Ectodermal cell (in vitro differentiated cells): Measurements from ENCODE around the gene VPS18.
A peak's percentile ranks its signal among the peaks of the same experiment; 100 is the strongest.

ENCODE experiments used
- H3K27ac ChIP-seq: 2 replicates; pipeline ENCODE4 v1.7.0; 2013; ENCODE audit warnings: mild to moderate bottlenecking, low read depth, low read length; ENCODE audit not compliant: insufficient read depth, poor library complexity, severe bottlenecking
- H3K27me3 ChIP-seq: 2 replicates; pipeline ENCODE4 v1.7.0; 2013; ENCODE audit warnings: mild to moderate bottlenecking, low read length; ENCODE audit not compliant: insufficient read depth, control insufficient read depth, poor library complexity, severe bottlenecking
- H3K36me3 ChIP-seq: one replicate; pipeline ENCODE4 v1.7.0; 2013; ENCODE audit warnings: low read length; ENCODE audit not compliant: control insufficient read depth, insufficient read depth
- H3K4me1 ChIP-seq: one replicate; pipeline ENCODE4 v1.7.0; 2013; ENCODE audit warnings: low read length; ENCODE audit not compliant: control insufficient read depth, insufficient read depth
- H3K4me3 ChIP-seq: 2 replicates; pipeline ENCODE4 v1.7.0; 2013; ENCODE audit warnings: low read depth, low read length, control low read depth; ENCODE audit not compliant: insufficient read depth
- H3K9me3 ChIP-seq: 2 replicates; pipeline ENCODE4 v1.7.0; 2013; ENCODE audit warnings: mild to moderate bottlenecking, low read length, moderate library complexity; ENCODE audit not compliant: control insufficient read depth
- WGBS, 2 experiments: methylation state at CpG; one replicate each; pipeline ENCODE4 v1.1.7; 2013; ENCODE audit warnings: missing lambda C conversion rate in 2 of 2; 5-methylcytosine and 5-hydroxymethylcytosine counted together

The VPS18 gene

DNA sequence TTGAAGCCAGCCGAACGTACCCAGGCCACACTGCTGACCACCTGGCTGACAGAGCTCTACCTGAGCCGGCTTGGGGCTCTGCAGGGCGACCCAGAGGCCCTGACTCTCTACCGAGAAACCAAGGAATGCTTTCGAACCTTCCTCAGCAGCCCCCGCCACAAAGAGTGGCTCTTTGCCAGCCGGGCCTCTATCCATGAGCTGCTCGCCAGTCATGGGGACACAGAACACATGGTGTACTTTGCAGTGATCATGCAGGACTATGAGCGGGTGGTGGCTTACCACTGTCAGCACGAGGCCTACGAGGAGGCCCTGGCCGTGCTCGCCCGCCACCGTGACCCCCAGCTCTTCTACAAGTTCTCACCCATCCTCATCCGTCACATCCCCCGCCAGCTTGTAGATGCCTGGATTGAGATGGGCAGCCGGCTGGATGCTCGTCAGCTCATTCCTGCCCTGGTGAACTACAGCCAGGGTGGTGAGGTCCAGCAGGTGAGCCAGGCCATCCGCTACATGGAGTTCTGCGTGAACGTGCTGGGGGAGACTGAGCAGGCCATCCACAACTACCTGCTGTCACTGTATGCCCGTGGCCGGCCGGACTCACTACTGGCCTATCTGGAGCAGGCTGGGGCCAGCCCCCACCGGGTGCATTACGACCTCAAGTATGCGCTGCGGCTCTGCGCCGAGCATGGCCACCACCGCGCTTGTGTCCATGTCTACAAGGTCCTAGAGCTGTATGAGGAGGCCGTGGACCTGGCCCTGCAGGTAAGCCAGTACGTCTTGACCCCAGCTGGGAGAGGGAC, 6.2 kb downstream of the VPS18 start:
- H3K36me3 ChIP-seq: peaks cover 36% of the 10 kb centered on the region
- no peak overlapping the region for H3K27ac ChIP-seq
- no peaks in the 10 kb centered on the region for H3K9me3 ChIP-seq
- no peaks in the 10 kb centered on the region for H3K4me1 ChIP-seq
- no peaks in the 10 kb centered on the region for H3K27me3 ChIP-seq
- 96% methylated on average over 36 of the region's 36 CpGs for WGBS, 2 experiments
- no peak overlapping the region for H3K4me3 ChIP-seq

DNA sequence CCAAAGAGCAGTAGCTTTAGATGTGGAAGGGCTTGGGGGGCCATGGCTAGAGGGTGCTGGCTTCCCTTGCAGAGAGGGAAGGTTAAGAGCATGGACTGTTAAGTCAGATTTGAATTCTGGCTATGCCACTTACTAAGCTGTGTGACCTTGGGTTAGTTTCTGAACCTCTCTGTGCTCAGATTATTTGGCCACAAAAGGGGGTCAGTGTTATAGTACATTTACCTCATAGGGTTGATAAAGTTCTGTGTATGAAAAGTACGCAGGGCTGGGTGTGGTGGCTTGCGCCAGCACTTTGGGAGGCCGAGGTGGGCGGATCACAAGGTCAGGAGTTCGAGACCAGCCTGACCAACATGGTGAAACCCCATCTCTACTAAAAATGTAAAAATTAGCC, 6.8 kb downstream of the VPS18 start:
- H3K36me3 ChIP-seq: peaks cover 36% of the 10 kb centered on the region
- WGBS, 2 experiments: 73 to 74% methylated on average over 5 of the region's 5 CpGs
- H3K9me3 ChIP-seq: no peaks in the 10 kb centered on the region
- H3K4me1 ChIP-seq: no peaks in the 10 kb centered on the region
- no peak overlapping the region for H3K4me3 ChIP-seq
- no peak overlapping the region for H3K27ac ChIP-seq
- H3K27me3 ChIP-seq: no peaks in the 10 kb centered on the region

DNA sequence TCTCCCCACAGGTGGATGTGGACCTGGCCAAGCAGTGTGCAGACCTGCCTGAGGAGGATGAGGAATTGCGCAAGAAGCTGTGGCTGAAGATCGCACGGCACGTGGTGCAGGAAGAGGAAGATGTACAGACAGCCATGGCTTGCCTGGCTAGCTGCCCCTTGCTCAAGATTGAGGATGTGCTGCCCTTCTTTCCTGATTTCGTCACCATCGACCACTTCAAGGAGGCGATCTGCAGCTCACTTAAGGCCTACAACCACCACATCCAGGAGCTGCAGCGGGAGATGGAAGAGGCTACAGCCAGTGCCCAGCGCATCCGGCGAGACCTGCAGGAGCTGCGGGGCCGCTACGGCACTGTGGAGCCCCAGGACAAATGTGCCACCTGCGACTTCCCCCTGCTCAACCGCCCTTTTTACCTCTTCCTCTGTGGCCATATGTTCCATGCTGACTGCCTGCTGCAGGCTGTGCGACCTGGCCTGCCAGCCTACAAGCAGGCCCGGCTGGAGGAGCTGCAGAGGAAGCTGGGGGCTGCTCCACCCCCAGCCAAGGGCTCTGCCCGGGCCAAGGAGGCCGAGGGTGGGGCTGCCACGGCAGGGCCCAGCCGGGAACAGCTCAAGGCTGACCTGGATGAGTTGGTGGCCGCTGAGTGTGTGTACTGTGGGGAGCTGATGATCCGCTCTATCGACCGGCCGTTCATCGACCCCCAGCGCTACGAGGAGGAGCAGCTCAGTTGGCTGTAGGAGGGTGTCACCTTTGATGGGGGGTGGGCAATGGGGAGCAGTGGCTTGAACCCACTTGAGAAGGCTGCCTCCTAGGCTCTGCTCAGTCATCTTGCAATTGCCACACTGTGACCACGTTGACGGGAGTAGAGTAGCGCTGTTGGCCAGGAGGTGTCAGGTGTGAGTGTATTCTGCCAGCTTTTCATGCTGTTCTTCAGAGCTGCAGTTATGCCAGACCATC, 8.6 kb downstream of the VPS18 start:
- H3K9me3 ChIP-seq: no peaks in the 10 kb centered on the region
- no peak overlapping the region for H3K27ac ChIP-seq
- no peaks in the 10 kb centered on the region for H3K27me3 ChIP-seq
- H3K4me3 ChIP-seq: no peak overlapping the region
- peaks cover 11% of the 10 kb centered on the region for H3K4me1 ChIP-seq
- WGBS, 2 experiments: 94 to 95% methylated on average over 33 of the region's 33 CpGs
- peaks cover 28% of the 10 kb centered on the region for H3K36me3 ChIP-seq

DNA sequence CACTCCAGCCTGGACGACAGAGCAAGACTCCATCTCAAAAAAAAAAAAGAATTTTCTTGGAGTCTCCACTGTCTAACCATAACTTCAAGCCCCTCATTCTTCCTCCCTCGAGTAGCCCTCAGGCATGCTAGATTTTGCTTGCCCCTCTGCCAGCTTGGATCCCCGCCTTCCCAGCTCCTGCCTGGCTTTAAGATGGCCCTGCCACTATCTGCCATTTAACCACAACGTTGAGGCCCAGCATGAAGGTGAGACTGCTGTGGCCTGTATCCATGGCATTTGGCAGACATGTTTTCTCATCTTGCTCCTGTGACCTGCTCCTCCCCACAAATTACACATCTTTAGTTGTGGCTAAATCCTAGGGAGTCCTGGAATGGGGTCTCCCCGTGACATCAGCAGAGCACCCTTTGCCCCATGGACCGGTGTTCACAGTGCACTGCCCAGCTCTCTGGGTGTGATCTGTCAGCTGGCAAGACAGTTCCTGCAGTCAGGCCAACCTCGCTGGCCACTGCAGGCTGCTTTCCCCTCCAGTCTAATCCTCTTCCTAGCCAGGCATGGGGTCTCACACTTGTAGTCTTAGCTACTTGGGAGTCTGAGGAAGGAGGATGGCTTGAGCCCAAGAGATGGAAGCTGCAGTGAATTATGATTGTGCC, 10.4 kb downstream of the VPS18 start:
- Histone ChIP-seq H3K27me3 (no peaks in the 10 kb centered on the region), H3K9me3 (no peaks in the 10 kb centered on the region), H3K36me3 (peaks cover 16% of the 10 kb centered on the region), H3K4me1 (peaks cover 11% of the 10 kb centered on the region), H3K4me3 (no peak overlapping the region), H3K27ac (no peak overlapping the region)
- 92 to 94% methylated on average over 7 of the region's 7 CpGs for WGBS, 2 experiments

DNA sequence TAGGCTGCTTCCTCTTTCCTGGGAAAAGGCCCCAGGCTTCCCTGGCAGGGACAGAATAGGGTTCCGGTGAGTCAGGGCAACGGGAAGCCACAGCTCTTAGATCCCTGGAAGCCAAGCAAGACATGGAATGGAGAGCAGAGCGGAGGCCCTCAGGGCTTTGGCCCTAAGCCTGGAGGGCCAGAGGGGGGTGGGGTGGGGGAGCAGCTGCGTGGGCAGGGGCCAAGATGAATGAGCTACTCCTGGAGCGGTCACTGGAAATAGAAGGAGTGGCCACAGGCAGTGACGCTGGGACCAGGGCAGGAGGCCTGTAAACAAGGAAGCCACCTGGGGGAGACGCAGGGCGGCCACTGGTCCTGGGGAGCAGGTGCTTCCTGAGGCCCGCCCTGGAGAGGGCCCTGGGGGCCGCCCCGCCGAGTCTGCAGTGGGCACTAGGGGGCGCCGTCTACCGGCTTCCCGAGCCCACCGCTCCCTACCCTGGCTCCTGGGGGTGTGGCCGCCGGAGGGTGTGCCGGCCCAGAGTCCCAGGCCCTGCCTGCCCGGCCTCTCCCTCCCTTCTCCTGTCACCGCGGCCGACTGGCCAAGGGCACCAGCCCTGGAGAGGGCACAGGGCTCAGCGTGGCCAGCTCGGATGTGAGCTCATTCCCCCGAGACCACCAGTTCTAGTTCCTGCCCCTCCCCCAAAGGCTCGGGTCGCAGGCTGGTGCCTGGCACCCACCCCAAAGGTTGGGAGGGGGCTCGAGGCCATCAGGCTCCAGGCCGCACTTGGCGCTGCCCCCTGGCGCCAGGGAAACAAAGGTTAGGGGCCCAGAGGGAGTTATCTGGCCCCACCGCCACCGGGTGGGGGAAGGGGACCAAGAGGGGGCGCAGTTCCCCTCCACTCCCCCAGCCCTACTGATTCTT, 12.1 kb downstream of the VPS18 start:
- Histone ChIP-seq H3K27ac (no peak overlapping the region), H3K36me3 (peaks cover 4% of the 10 kb centered on the region), H3K27me3 (no peaks in the 10 kb centered on the region), H3K4me1 (peaks cover 14% of the 10 kb centered on the region), H3K4me3 (peak overlapping the region; percentile 22), H3K9me3 (no peaks in the 10 kb centered on the region)
- WGBS, 2 experiments: 13 to 14% methylated on average over 36 of the region's 36 CpGs

DNA sequence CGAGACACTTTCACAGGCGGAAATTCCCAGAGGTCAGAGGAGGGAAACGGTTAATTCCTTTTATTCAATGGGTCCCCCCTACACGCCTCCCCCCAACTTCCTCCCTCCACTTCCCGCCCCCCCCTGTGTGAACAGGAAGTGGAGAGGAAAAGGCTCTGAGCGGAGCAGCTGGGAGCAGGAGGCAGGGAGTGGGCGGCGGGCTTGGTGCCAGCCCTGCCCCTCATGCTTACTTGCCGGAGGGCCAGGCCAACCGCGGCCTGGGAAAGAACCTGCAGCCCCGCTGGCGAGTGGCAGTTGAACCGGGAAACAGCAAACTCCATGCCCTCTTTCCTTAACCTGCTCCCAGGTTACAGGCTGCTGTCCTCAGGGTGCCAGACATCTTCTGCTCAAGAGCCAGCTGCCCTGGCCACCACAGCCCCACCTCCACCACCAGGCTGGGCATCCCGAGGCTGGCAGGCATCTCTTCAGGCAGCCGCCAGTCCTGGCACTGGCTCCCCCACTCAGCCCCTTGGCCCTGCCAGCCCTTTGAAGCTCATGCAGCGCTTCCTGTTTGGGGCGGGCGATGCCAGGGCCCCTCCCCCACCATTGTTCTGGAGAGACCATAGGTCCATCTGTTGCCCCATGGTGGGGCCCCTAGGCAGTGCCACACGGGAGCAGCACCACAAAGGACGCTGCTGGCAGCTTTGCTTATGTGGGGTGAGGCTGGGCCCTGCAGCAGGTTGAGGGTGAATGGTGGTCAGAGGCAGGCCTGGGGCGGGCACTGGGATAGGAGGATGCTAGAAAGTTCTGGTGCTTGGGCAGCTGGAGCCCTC, 12.9 kb downstream of the VPS18 start:
- no peaks in the 10 kb centered on the region for H3K27me3 ChIP-seq
- no peak overlapping the region for H3K27ac ChIP-seq
- 66 to 74% methylated on average over 20 to 22 of the region's 22 CpGs for WGBS, 2 experiments
- no peaks in the 10 kb centered on the region for H3K9me3 ChIP-seq
- H3K4me3 ChIP-seq: peak overlapping the region; percentile 22
- peaks cover 16% of the 10 kb centered on the region for H3K4me1 ChIP-seq
- no peaks in the 10 kb centered on the region for H3K36me3 ChIP-seq

DNA sequence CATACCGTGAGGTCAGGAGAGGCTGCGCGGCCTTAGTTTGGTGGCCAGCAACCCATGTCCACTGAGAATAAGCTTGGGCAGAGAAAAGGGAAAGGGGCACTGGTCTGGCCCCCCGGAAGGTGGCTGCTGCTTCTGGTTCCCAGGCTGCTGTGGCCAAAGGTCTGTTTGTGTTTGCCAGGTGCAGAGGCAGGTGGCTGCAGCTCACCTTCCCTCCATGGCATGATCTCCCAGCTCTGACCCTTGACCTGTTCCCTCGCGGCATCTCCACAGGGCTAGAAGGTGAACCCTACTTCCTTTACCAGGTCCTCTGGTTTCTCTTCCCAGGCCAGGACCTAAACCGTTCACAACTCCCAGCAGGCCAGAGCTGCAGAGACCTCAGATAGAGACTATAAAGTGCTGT, 13.8 kb downstream of the VPS18 start:
- Histone ChIP-seq H3K27me3 (no peaks in the 10 kb centered on the region), H3K4me3 (no peak overlapping the region), H3K36me3 (no peaks in the 10 kb centered on the region), H3K9me3 (no peaks in the 10 kb centered on the region), H3K27ac (no peak overlapping the region), H3K4me1 (peaks cover 16% of the 10 kb centered on the region)
- WGBS, 2 experiments: 96 to 97% methylated on average over 7 of the region's 7 CpGs

DNA sequence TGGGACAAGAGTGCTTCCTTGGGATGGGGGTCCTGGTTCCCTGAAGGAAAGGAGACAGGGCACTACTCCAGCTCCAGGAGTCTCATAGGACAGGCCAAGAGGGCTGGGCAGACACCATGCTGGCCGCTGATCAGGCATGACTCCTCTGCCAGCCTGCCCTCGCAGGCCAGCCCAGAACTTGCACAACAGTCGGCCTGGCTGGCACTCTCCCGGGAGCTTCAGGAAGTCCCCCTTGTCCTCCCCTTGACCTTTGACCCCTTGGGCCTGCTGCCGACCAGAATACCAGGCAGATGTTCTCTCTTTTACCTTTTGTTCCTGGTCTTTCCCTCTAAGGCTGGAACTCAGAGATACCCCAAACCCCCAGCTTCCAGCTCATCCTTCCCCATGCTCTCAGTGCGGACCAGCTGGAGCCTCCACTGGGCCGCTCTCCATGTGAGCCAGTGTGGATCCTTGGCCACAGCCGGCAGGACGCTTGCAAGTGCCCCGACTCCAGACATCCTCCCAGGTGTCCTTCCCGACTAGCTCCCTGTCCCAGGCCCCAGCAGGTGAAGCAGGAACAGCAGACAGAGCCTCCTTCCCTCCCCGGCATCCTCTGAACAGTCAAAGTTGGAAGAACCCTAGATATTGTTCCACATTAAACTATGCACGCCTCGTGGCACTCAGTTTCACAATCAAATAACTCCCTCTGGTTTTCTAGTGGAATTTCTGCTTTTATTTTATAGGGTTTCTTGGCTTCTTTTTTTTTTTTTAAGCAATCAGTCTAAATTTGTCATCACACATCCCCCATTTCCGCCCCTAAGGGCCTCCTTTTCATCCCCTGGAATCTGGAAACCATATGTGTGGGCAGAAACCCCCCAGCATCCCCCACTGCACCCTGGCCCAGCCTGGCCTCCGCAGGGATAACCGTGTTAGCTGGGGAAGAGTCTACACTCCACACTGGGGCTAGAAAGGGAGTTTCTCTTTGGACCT, 15.7 kb downstream of the VPS18 start:
- 77 to 80% methylated on average over 17 of the region's 17 CpGs for WGBS, 2 experiments
- no peaks in the 10 kb centered on the region for H3K36me3 ChIP-seq
- peaks cover 16% of the 10 kb centered on the region for H3K4me1 ChIP-seq
- no peaks in the 10 kb centered on the region for H3K27me3 ChIP-seq
- no peak overlapping the region for H3K4me3 ChIP-seq
- H3K9me3 ChIP-seq: no peaks in the 10 kb centered on the region
- no peak overlapping the region for H3K27ac ChIP-seq
